ENCODE results near the gene AUTS2. TPM values are rescaled to one million over a fixed set of nuclear protein-coding genes. Genes with fewer than 3 reads are reported as not detected.
"Not testable (repeated sequence)": the region's sequence is repeated elsewhere in the genome, so short reads cannot be mapped to it uniquely, and the experiment has no call there.

The AUTS2 gene
- total RNA-seq, 1 experiment from 2014 or later, result 50.0 TPM

- H3K4me1 Mint-ChIP-seq, result peaks cover 22% of the 10 kb centered on the region
- H3K27me3 Mint-ChIP-seq (ENCODE audit: low read depth), result peaks cover 14% of the 10 kb centered on the region
- DNase-seq (ENCODE audit: low spot score), result no peak
- no peaks in the 10 kb centered on the region for H3K9me3 Mint-ChIP-seq
- POLR2A ChIA-PET, result no interaction called here
- no peak overlapping the region for H3K4me3 Mint-ChIP-seq
- CTCF ChIA-PET, result no interaction called here
- H3K36me3 Mint-ChIP-seq, result no peaks in the 10 kb centered on the region
- no peak for TF ChIP-seq ZNF416 (CRISPR knock-in tag; IDR thresholded peaks at IDR 0.05)
- no peak for TF ChIP-seq ARID4B (CRISPR knock-in tag; IDR thresholded peaks at IDR 0.05; ENCODE audit: borderline replicate concordance)
- H3K27ac Mint-ChIP-seq, result peak overlapping the region; percentile 53
- no peak for ATAC-seq
Observed at GRCh38 chr7:69781412-69781846, 183.2 kb downstream of the AUTS2 start.

- ChIA-PET POLR2A (interaction anchor here (0.8 kb wide), 1 partner anchor 17 kb away, joined by 5 read pairs; no protein-coding TSS in a partner anchor), CTCF (no interaction called here)
- no peak for TF ChIP-seq TEAD4 (CRISPR knock-in tag; IDR thresholded peaks at IDR 0.05)
- TF ChIP-seq, protein P1, sequence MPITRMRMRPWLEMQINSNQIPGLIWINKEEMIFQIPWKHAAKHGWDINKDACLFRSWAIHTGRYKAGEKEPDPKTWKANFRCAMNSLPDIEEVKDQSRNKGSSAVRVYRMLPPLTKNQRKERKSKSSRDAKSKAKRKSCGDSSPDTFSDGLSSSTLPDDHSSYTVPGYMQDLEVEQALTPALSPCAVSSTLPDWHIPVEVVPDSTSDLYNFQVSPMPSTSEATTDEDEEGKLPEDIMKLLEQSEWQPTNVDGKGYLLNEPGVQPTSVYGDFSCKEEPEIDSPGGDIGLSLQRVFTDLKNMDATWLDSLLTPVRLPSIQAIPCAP (CRISPR knock-in tag; IDR thresholded peaks at IDR 0.05), result no peak
- TF ChIP-seq, protein P2, sequence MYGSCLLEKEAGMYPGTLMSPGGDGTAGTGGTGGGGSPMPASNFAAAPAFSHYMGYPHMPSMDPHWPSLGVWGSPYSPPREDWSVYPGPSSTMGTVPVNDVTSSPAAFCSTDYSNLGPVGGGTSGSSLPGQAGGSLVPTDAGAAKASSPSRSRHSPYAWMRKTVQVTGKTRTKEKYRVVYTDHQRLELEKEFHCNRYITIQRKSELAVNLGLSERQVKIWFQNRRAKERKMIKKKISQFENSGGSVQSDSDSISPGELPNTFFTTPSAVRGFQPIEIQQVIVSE (CRISPR knock-in tag; IDR thresholded peaks at IDR 0.05; ENCODE audit: borderline replicate concordance), result no peak
- H3K27ac Mint-ChIP-seq, result no peak overlapping the region
- no peak for DNase-seq (ENCODE audit: low spot score)
- peaks cover 24% of the 10 kb centered on the region for H3K4me1 Mint-ChIP-seq
- no peaks in the 10 kb centered on the region for H3K36me3 Mint-ChIP-seq
- ATAC-seq, result no peak
- H3K4me3 Mint-ChIP-seq, result no peak overlapping the region
- peaks cover 19% of the 10 kb centered on the region for H3K27me3 Mint-ChIP-seq (ENCODE audit: low read depth)
- H3K9me3 Mint-ChIP-seq, result no peaks in the 10 kb centered on the region
Observed at GRCh38 chr7:69782917-69783684, 184.8 kb downstream of the AUTS2 start.

- H3K9me3 Mint-ChIP-seq; POLR2A ChIA-PET; H3K4me3 Mint-ChIP-seq; ATAC-seq; H3K27ac Mint-ChIP-seq; DNase-seq (ENCODE audit: low spot score); H3K36me3 Mint-ChIP-seq: not testable (repeated sequence)
- CTCF ChIA-PET, result interaction anchor here (1.2 kb wide), 1 partner anchor 13 kb away, joined by 3 read pairs; no protein-coding TSS in a partner anchor
- H3K4me1 Mint-ChIP-seq, result peaks cover 21% of the 10 kb centered on the region
- peaks cover 17% of the 10 kb centered on the region for H3K27me3 Mint-ChIP-seq (ENCODE audit: low read depth)
- peak; percentile 36; the same call in 1 of the 2 replicates for TF ChIP-seq NFYB (CRISPR knock-in tag; conservative IDR thresholded peaks at IDR 0.05; ENCODE audit: low read depth)
Observed at GRCh38 chr7:69786130-69786529, 187.9 kb downstream of the AUTS2 start.

- Mint-ChIP-seq H3K36me3 (no peaks in the 10 kb centered on the region), H3K4me1 (peaks cover 17% of the 10 kb centered on the region), H3K27me3 (ENCODE audit: low read depth) (peaks cover 10% of the 10 kb centered on the region), H3K9me3 (no peaks in the 10 kb centered on the region), H3K4me3 (no peak overlapping the region), H3K27ac (no peak overlapping the region)
- CTCF ChIA-PET, result interaction anchor here (1.2 kb wide), 1 partner anchor 13 kb away, joined by 3 read pairs; no protein-coding TSS in a partner anchor
- POLR2A ChIA-PET, result no interaction called here
- TF ChIP-seq ETV6 (CRISPR knock-in tag; IDR thresholded peaks at IDR 0.05) (no peak), ZBTB21 (CRISPR knock-in tag; IDR thresholded peaks at IDR 0.05; ENCODE audit: borderline replicate concordance) (no peak), FOXK1 (CRISPR knock-in tag; IDR thresholded peaks at IDR 0.05) (no peak), STAT6 (CRISPR knock-in tag; conservative IDR thresholded peaks at IDR 0.05; ENCODE audit: low read depth) (no peak), ZNF671 (CRISPR knock-in tag; IDR thresholded peaks at IDR 0.05) (no peak), TEAD4 (CRISPR knock-in tag; IDR thresholded peaks at IDR 0.05) (no peak), MXD4 (CRISPR knock-in tag; IDR thresholded peaks at IDR 0.05; ENCODE audit: borderline replicate concordance) (no peak)
- no peak for ATAC-seq
- DNase-seq (ENCODE audit: low spot score), result no peak
Observed at GRCh38 chr7:69786730-69787395, 188.6 kb downstream of the AUTS2 start.
